ENCODE results near the gene DNAJC13. TPM values are rescaled to one million over a fixed set of nuclear protein-coding genes. Genes with fewer than 3 reads are reported as not detected.
"Not testable (repeated sequence)": the region's sequence is repeated elsewhere in the genome, so short reads cannot be mapped to it uniquely, and the experiment has no call there.

Gene DNAJC13
- total and polyA plus RNA-seq, 2 experiments from 2014 or later: 15.1 to 55.4 TPM

DNA sequence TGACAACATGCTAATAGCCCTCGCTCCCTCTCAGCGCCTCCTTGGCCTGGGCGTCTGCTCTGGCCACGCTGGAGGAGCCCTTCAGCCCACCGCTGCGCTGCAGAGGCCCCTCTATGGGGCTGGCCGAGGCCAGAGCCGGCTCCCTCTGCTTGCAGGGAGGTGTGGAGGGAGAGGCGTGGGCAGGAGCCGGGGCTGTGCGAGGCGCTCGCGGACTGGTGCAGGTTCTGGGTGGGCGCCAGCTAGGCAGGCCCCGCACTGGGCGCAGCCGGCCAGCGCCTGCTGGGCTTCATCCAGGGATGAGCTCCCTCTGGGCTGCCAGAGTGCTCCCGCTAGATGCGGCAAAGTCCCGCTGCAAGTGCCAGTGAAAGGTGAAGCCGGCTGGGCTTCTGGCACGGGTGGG lies 21.0 kb upstream of the DNAJC13 start:
- Histone ChIP-seq H3K9me3 (ENCODE audit: low read depth) (no peaks in the 10 kb centered on the region), H3K4me1 (ENCODE audit: insufficient read depth) (no peaks in the 10 kb centered on the region), H2AFZ (no peak overlapping the region), H4K20me1 (ENCODE audit: insufficient read depth, poor library complexity, severe bottlenecking) (no peaks in the 10 kb centered on the region), H3K4me3 (no peak overlapping the region), H3K27me3 (no peaks in the 10 kb centered on the region), H3K79me2 (no peaks in the 10 kb centered on the region), H3K4me2 (no peak overlapping the region), H3K9me2 (replicated peaks; ENCODE audit: insufficient read depth) (no peaks in the 10 kb centered on the region), H3K36me3 (replicated peaks; ENCODE audit: insufficient read depth, low read depth) (no peaks in the 10 kb centered on the region), H3K27ac (no peak overlapping the region)
- no peak for DNase-seq (ENCODE audit: low spot score)
- 96% methylated on average over 23 of the region's 24 CpGs for WGBS (ENCODE audit: low lambda C conversion rate, missing lambda C conversion rate)
- TF ChIP-seq EZH2phosphoT487 (IDR thresholded peaks at IDR 0.05; ENCODE audit: low read depth, severe bottlenecking, unreplicated experiment) (no peak), EZH2 (IDR thresholded peaks at IDR 0.05; ENCODE audit: borderline replicate concordance) (no peak)

DNA sequence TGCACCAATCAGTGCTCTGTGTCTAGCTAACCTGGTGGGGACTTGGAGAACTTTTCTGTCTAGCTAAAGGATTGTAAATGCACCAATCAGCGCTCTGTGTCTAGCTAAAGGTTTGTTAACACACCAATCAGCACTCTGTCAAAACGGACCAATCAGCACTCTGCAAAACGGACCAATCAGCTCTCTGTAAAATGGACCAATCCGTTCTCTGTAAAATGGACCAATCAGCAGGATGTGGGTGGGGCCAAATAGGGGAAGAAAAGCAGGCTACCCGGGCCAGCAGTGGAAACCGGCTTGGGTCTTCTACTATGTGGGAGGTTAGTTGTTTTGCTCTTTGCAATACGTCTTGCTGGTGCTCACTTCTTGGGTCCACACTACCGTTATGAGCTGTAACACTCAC lies 20.5 kb upstream of the DNAJC13 start:
- not testable (repeated sequence) for DNase-seq (ENCODE audit: low spot score); H3K9me2 ChIP-seq (replicated peaks; ENCODE audit: insufficient read depth); H3K27ac ChIP-seq; H3K9me3 ChIP-seq (ENCODE audit: low read depth); H3K36me3 ChIP-seq (replicated peaks; ENCODE audit: insufficient read depth, low read depth); H3K27me3 ChIP-seq; H3K4me2 ChIP-seq; H2AFZ ChIP-seq; H3K4me1 ChIP-seq (ENCODE audit: insufficient read depth); H3K4me3 ChIP-seq; H3K79me2 ChIP-seq; H4K20me1 ChIP-seq (ENCODE audit: insufficient read depth, poor library complexity, severe bottlenecking)
- 90% methylated on average over 8 of the region's 8 CpGs for WGBS (ENCODE audit: low lambda C conversion rate, missing lambda C conversion rate)

DNA sequence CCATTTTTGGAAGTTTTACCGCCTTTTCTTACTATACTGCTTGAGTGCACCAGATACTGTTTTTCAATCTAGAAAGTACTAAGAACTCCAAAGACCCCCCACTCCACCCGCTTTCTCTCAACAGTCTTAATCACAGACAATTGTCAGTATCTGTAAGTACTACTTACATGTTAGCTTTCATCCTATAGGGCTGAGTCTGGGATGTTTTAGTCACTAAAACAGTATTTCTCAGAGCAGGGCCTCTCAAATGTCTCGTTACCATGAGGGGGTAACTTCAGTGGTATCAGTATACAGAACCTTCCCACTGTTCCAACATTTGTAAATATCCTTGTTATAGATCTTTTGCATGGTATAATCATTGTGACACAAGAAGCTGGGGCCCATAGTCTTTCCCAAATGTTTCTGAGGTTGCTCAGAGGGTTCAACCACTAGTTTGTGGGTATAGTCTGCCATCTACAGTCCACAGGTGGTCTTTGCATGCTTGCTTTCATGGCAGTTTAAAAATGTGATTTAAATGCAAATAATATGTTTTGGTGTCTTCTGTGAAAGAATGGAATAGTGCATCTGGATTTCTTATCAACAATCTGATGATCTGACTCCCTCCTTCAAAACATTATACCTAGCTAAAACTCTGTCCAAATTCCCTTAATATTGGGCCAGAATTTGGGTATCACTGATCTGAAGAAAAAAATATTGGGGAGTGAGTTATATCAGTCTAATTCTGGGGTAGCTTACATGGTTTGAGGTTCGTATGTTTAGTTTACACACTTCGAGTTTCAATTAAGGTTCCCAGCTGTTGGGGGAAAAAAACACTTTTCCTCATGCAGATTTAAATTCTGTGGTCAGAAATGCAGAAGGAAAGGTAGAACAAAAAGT lies 18.0 kb upstream of the DNAJC13 start:
- H3K79me2 ChIP-seq: no peaks in the 10 kb centered on the region
- no peak overlapping the region for H2AFZ ChIP-seq
- DNase-seq (ENCODE audit: low spot score): peak; percentile 68
- H3K4me1 ChIP-seq (ENCODE audit: insufficient read depth): no peaks in the 10 kb centered on the region
- TF ChIP-seq EZH2phosphoT487 (IDR thresholded peaks at IDR 0.05; ENCODE audit: low read depth, severe bottlenecking, unreplicated experiment): no peak
- TF ChIP-seq, protein P1, sequence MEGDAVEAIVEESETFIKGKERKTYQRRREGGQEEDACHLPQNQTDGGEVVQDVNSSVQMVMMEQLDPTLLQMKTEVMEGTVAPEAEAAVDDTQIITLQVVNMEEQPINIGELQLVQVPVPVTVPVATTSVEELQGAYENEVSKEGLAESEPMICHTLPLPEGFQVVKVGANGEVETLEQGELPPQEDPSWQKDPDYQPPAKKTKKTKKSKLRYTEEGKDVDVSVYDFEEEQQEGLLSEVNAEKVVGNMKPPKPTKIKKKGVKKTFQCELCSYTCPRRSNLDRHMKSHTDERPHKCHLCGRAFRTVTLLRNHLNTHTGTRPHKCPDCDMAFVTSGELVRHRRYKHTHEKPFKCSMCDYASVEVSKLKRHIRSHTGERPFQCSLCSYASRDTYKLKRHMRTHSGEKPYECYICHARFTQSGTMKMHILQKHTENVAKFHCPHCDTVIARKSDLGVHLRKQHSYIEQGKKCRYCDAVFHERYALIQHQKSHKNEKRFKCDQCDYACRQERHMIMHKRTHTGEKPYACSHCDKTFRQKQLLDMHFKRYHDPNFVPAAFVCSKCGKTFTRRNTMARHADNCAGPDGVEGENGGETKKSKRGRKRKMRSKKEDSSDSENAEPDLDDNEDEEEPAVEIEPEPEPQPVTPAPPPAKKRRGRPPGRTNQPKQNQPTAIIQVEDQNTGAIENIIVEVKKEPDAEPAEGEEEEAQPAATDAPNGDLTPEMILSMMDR (IDR thresholded peaks at IDR 0.05; ENCODE audit: poor library complexity): peak; percentile 96
- no peaks in the 10 kb centered on the region for H3K9me3 ChIP-seq (ENCODE audit: low read depth)
- no peaks in the 10 kb centered on the region for H4K20me1 ChIP-seq (ENCODE audit: insufficient read depth, poor library complexity, severe bottlenecking)
- H3K27me3 ChIP-seq: no peaks in the 10 kb centered on the region
- H3K4me3 ChIP-seq: no peak overlapping the region
- H3K27ac ChIP-seq: no peak overlapping the region
- H3K36me3 ChIP-seq (replicated peaks; ENCODE audit: insufficient read depth, low read depth): no peaks in the 10 kb centered on the region
- WGBS (ENCODE audit: low lambda C conversion rate, missing lambda C conversion rate): 53% methylated on average over 5 of the region's 5 CpGs
- H3K4me2 ChIP-seq: no peak overlapping the region
- no peaks in the 10 kb centered on the region for H3K9me2 ChIP-seq (replicated peaks; ENCODE audit: insufficient read depth)

DNA sequence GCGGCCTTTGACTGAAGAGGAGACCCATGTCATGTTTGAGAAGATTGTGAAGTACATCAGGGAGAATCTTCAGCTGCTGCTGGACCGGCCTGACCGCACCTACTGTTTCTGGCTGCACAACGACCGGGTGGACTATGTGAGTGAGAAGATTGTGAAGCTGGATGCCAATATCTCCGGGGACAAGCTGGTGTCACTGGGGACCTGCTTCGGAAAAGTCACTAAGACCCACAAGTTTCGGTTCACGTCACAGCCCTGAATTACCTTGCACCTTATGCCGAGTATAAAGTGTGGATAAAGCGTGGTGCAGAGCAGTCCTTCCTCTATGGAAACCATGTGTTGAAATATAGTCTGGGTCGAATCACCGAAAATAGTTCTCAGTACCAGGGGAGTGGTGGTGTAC lies 16.0 kb upstream of the DNAJC13 start:
- Histone ChIP-seq H3K9me2 (replicated peaks; ENCODE audit: insufficient read depth) (no peaks in the 10 kb centered on the region), H3K79me2 (no peaks in the 10 kb centered on the region), H3K4me1 (ENCODE audit: insufficient read depth) (peaks cover 5% of the 10 kb centered on the region), H2AFZ (no peak overlapping the region), H3K4me3 (no peak overlapping the region), H3K4me2 (no peak overlapping the region), H3K27ac (no peak overlapping the region), H3K36me3 (replicated peaks; ENCODE audit: insufficient read depth, low read depth) (no peaks in the 10 kb centered on the region), H4K20me1 (ENCODE audit: insufficient read depth, poor library complexity, severe bottlenecking) (no peaks in the 10 kb centered on the region), H3K27me3 (no peaks in the 10 kb centered on the region), H3K9me3 (ENCODE audit: low read depth) (no peaks in the 10 kb centered on the region)
- 94% methylated on average over 12 of the region's 13 CpGs for WGBS (ENCODE audit: low lambda C conversion rate, missing lambda C conversion rate)
- no peak for TF ChIP-seq EZH2 (IDR thresholded peaks at IDR 0.05; ENCODE audit: borderline replicate concordance)
- TF ChIP-seq EZH2phosphoT487 (IDR thresholded peaks at IDR 0.05; ENCODE audit: low read depth, severe bottlenecking, unreplicated experiment): no peak
- TF ChIP-seq, protein P1 (IDR thresholded peaks at IDR 0.05; ENCODE audit: poor library complexity): no peak
- no peak for DNase-seq (ENCODE audit: low spot score)
